Nucleus accumbens (tissue), 56 donors: ENCODE results near the gene ZEB1.

ENCODE experiments used
- DNase-seq, 56 donors: peaks; one replicate each; lab custom pipeline; 2025; lab: John Stamatoyannopoulos, UW

ZEB1 gene

GRCh38 chr10:31318854-31319601 is at the start of gene ZEB1:
Gene ZEB1, plus strand, starts transcription at chr10:31319216. Its CDS starts 19 bp downstream, at chr10:31319235.
- peak in 50 of 56 donors; percentile 12 to 87 (median 60) for DNase-seq

GRCh38 chr10:31270954-31271353 is 48.1 kb upstream of the ZEB1 start:
- DNase-seq = no peak

- DNase-seq = no peak
These were observed 46.2 kb upstream of the ZEB1 start for GRCh38 chr10:31272841-31273240.

- DNase-seq = no peak
These were observed 45.2 kb upstream of the ZEB1 start for GRCh38 chr10:31273789-31274188.

- no peak for DNase-seq
These were observed 44.7 kb upstream of the ZEB1 start for GRCh38 chr10:31274310-31274709.

GRCh38 chr10:31278279-31278941 is 40.6 kb upstream of the ZEB1 start:
- no peak for DNase-seq

GRCh38 chr10:31280972-31281371 is 38.0 kb upstream of the ZEB1 start:
- no peak for DNase-seq

- no peak for DNase-seq
These were observed 31.0 kb upstream of the ZEB1 start for GRCh38 chr10:31288001-31288400.

GRCh38 chr10:31288962-31289361 is 30.1 kb upstream of the ZEB1 start:
- DNase-seq = no peak

GRCh38 chr10:31290386-31290785 is 28.6 kb upstream of the ZEB1 start:
- no peak for DNase-seq

GRCh38 chr10:31291123-31291522 is 27.9 kb upstream of the ZEB1 start:
- no peak for DNase-seq

- DNase-seq = no peak
These were observed 24.5 kb upstream of the ZEB1 start for GRCh38 chr10:31294558-31294957.

- no peak for DNase-seq
These were observed 22.3 kb upstream of the ZEB1 start for GRCh38 chr10:31296754-31297153.

GRCh38 chr10:31299119-31299518 is 19.9 kb upstream of the ZEB1 start:
- no peak for DNase-seq

GRCh38 chr10:31303212-31303611 is 15.8 kb upstream of the ZEB1 start:
- no peak for DNase-seq

- no peak for DNase-seq
These were observed 14.6 kb upstream of the ZEB1 start for GRCh38 chr10:31304291-31304970.

GRCh38 chr10:31313396-31313795 is 5.6 kb upstream of the ZEB1 start:
- DNase-seq = no peak

- no peak for DNase-seq
These were observed 4.5 kb upstream of the ZEB1 start for GRCh38 chr10:31314256-31315150.

- no peak for DNase-seq
These were observed 3.6 kb upstream of the ZEB1 start for GRCh38 chr10:31315453-31315852.

GRCh38 chr10:31317171-31317570 is 1.8 kb upstream of the ZEB1 start:
- DNase-seq = no peak
